Subcutaneous abdominal adipose tissue (tissue), 5 donors: ENCODE data around the gene MRPS6.

Experiments
- H3K27ac ChIP-seq: one replicate; pipeline ENCODE4 v1.7.0; 2013; ENCODE audit warnings: low read depth, mild to moderate bottlenecking, inconsistent platforms, low read length, moderate library complexity
- H3K27me3 ChIP-seq, 5 donors: one replicate each; pipeline ENCODE4 v1.7.0; 2013; ENCODE audit warnings: low read length in 5 of 5, inconsistent platforms in 1 of 5; ENCODE audit not compliant: control insufficient read depth in 5 of 5, insufficient read depth in 4 of 5
- H3K36me3 ChIP-seq, 5 donors: one replicate each; pipeline ENCODE4 v1.7.0; 2013; ENCODE audit warnings: low read length in 5 of 5; ENCODE audit not compliant: control insufficient read depth in 5 of 5, insufficient read depth in 5 of 5
- H3K4me1 ChIP-seq, 5 donors: one replicate each; pipeline ENCODE4 v1.7.0; 2013; ENCODE audit warnings: low read length in 5 of 5, mild to moderate bottlenecking in 3 of 5, moderate library complexity in 1 of 5; ENCODE audit not compliant: control insufficient read depth in 5 of 5, insufficient read depth in 5 of 5
- H3K4me3 ChIP-seq, 5 donors: one replicate each; pipeline ENCODE4 v1.7.0; 2013; ENCODE audit warnings: low read length in 5 of 5, low read depth in 1 of 5
- H3K9ac ChIP-seq, 5 donors: one replicate each; pipeline ENCODE4 v1.7.0; 2013; ENCODE audit warnings: low read length in 5 of 5, mild to moderate bottlenecking in 4 of 5, moderate library complexity in 3 of 5
- H3K9me3 ChIP-seq, 5 donors: one replicate each; pipeline ENCODE4 v1.7.0; 2013; ENCODE audit warnings: low read length in 5 of 5; ENCODE audit not compliant: control insufficient read depth in 5 of 5
- donor health status: healthy.
- donor health status: healthy.
- donor health status: healthy.
- donor health status: healthy.
- donor health status: healthy.

Gene MRPS6

DNA sequence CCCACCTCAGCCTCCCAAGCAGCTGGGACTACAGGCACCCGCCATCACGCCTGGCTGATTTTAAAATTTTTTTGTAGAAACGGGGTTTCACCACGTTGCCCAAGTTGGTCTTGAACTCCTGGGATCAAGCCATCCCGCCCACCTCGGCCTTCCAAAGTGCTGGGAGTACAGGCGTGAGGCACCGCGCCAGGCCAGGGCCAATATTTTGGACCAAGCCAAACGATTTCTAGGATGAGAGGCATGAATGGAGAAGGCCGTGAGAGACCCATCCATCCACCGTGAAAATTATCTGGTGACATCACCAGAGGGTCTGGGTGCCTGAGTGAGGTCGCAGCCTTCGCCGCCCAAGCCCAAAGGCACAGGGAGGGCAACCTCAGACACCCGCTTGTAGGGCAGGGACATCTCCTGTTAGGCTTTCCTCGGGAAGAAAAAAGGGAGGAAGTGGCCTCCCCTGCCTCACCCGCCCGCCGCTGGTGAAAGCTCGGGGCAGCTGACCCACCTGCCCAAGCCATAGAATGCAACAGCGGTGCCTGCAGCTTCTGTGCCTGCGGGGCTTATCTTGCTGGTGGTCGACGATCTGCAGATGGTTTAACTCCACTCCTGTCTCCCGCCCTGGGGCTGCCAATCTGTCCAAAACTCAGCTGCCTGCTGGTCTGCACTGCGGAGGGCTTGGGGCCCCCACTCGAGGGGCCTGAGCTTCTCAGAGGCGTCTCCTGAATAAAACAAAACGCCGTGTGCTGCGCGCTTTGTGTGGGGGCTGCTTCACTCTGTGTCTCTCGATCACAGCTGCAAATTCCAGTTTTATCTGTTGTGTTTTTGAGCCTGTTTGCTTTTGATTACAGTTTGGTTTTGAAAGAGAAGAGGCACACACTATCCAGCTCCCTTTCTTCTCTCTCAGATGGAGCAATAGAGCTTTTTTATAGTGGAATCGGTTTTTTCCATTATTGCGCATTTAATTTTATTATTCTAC is 85.8 kb downstream of the MRPS6 start:
- H3K4me3 ChIP-seq = no peak overlapping the region
- no peak overlapping the region for H3K27ac ChIP-seq
- H3K9me3 ChIP-seq = peaks cover 3 to 15% (median 6%) of the 10 kb centered on the region in 5 donors
- peaks cover 0 to 5% (median 0%) of the 10 kb centered on the region in 5 donors for H3K4me1 ChIP-seq
- H3K36me3 ChIP-seq = no peaks in the 10 kb centered on the region
- no peaks in the 10 kb centered on the region for H3K27me3 ChIP-seq
- H3K9ac ChIP-seq = no peak overlapping the region

- Histone ChIP-seq H3K36me3 (peaks cover 0 to 14% (median 0%) of the 10 kb centered on the region in 5 donors), H3K27me3 (no peaks in the 10 kb centered on the region), H3K4me3 (peak overlapping the region; percentile 22 to 57 (median 31)), H3K4me1 (no peaks in the 10 kb centered on the region), H3K9ac (no peak overlapping the region), H3K27ac (no peak overlapping the region), H3K9me3 (peaks cover 19 to 66% (median 58%) of the 10 kb centered on the region in 5 donors)
Measured at GRCh38 chr21:34166468-34166867, 93.1 kb downstream of the MRPS6 start.

DNA sequence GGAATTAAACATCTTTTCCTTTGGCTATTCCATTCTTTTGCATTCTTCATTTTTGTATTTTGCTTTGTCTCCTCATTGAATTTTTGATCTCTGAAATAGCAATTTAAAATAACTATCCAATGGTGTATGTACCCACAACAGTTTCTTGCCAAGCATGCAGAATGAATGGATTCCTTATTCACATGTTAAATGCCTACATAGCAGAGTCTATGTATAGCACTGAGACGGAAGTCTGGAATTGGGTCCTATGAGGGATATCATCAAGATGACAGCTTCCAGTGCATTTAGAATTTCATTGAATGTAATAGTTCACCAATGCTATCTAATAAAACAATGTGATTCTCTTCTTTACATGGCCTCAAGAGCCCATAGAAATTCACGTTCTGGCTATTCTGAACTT is 97.5 kb downstream of the MRPS6 start:
- Histone ChIP-seq H3K4me3 (no peak overlapping the region), H3K4me1 (no peaks in the 10 kb centered on the region), H3K27me3 (no peaks in the 10 kb centered on the region), H3K27ac (no peak overlapping the region), H3K9ac (no peak overlapping the region), H3K36me3 (peaks cover 0 to 12% (median 0%) of the 10 kb centered on the region in 5 donors), H3K9me3 (peaks cover 14 to 46% (median 36%) of the 10 kb centered on the region in 5 donors)

DNA sequence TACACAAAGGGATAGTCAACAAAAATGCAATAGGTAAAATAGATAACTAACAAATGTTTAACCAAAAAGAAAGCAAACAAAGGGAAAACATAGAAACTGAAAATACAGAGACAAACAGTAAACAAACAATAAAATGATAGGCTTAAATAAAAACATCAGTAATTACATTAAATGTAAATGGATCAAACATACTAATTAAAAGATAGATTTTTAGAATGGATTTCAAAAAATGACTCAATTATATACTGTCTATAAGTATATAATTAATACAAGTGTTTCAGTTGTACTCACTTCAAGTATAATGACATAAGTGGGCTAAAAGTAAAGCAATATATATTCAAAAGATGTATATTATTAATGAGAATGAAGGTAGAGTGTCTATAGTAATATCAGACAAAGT is 101.1 kb downstream of the MRPS6 start:
- H3K27me3 ChIP-seq = no peaks in the 10 kb centered on the region
- H3K9me3 ChIP-seq = peaks cover 0 to 12% (median 5%) of the 10 kb centered on the region in 5 donors
- H3K36me3 ChIP-seq = peaks cover 0 to 3% (median 0%) of the 10 kb centered on the region in 5 donors
- H3K27ac ChIP-seq = no peak overlapping the region
- no peak overlapping the region for H3K9ac ChIP-seq
- H3K4me1 ChIP-seq = no peaks in the 10 kb centered on the region
- H3K4me3 ChIP-seq = no peak overlapping the region

DNA sequence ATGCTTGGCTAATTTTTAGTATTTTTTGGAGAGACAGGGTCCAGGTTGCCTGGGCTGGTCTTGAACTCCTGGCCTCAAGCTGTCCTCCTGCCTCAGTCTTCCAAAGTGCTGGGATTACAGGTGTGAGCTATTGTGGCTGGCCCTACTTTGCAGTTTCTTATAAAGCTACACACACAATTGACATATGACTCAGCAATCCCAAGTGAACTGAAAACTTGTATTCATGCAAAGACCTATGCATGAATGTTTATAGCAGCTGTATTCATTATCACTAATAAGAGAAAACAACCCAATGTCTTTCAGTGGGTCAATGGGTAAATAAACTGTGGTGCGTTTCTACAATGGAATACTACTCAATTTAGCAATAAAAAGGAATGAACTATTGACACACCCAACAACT is 103.1 kb downstream of the MRPS6 start:
- no peak overlapping the region for H3K4me3 ChIP-seq
- H3K27ac ChIP-seq = no peak overlapping the region
- peaks cover 0 to 7% (median 0%) of the 10 kb centered on the region in 5 donors for H3K9me3 ChIP-seq
- H3K4me1 ChIP-seq = peaks cover 0 to 18% (median 4%) of the 10 kb centered on the region in 5 donors
- H3K36me3 ChIP-seq = no peaks in the 10 kb centered on the region
- no peaks in the 10 kb centered on the region for H3K27me3 ChIP-seq
- no peak overlapping the region for H3K9ac ChIP-seq

- Histone ChIP-seq H3K9me3 (no peaks in the 10 kb centered on the region), H3K4me3 (no peak overlapping the region), H3K27ac (no peak overlapping the region), H3K9ac (no peak overlapping the region), H3K36me3 (no peaks in the 10 kb centered on the region), H3K4me1 (peaks cover 0 to 22% (median 4%) of the 10 kb centered on the region in 5 donors), H3K27me3 (no peaks in the 10 kb centered on the region)
Measured at GRCh38 chr21:34177919-34178567, 104.7 kb downstream of the MRPS6 start.

DNA sequence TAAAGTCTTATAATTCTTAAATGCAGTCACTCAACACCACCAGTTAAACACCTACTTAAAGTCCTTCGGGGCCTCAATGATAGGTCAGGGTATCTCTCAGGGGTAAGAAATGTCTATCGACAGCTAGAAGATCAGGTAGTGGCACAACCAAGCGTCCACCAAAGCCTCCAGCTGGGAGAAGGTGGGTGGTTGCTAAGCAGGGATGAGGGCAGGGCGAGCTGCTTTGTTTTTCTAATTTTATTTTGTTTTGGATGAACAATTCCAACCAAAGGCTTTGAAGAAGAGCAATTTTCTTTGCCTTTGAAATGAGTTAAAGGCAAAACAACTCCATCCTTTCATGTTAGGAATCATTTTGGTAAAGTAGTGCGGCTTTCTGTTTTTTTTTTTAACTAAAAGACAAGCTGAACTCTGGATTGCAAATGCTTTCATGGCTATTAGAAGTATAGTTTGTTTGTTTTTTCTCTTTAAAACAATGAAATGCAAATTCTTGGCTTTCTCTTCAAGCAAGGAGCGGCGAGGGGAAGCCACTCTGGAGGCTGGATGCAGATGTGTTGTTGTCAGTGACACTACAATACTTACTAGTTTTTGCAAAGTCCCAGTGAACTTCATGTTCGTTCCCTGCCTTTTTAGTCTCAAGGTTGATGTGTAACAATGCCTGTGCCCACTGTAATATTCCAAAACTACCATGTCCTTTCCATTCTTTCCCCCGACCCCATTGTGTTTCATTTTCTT is 106.0 kb downstream of the MRPS6 start:
- Histone ChIP-seq H3K9ac (no peak overlapping the region), H3K4me3 (no peak overlapping the region), H3K36me3 (no peaks in the 10 kb centered on the region), H3K27ac (no peak overlapping the region), H3K4me1 (peaks cover 0 to 30% (median 9%) of the 10 kb centered on the region in 5 donors), H3K9me3 (no peaks in the 10 kb centered on the region), H3K27me3 (no peaks in the 10 kb centered on the region)

- peak overlapping the region; percentile 24 for H3K27ac ChIP-seq
- no peaks in the 10 kb centered on the region for H3K27me3 ChIP-seq
- H3K4me1 ChIP-seq = peaks cover 0 to 30% (median 9%) of the 10 kb centered on the region in 5 donors
- no peaks in the 10 kb centered on the region for H3K36me3 ChIP-seq
- H3K9me3 ChIP-seq = no peaks in the 10 kb centered on the region
- H3K4me3 ChIP-seq = peak overlapping the region in 4 of 5 donors; percentile 3 to 58 (median 42)
- no peak overlapping the region for H3K9ac ChIP-seq
Measured at GRCh38 chr21:34180407-34180806, 107.0 kb downstream of the MRPS6 start.

- H3K4me3 ChIP-seq = peak overlapping the region in 4 of 5 donors; percentile 45 to 58 (median 52)
- H3K36me3 ChIP-seq = no peaks in the 10 kb centered on the region
- H3K4me1 ChIP-seq = peaks cover 0 to 31% (median 9%) of the 10 kb centered on the region in 5 donors
- peak overlapping the region in 1 of 5 donors; percentile 24 for H3K9ac ChIP-seq
- no peaks in the 10 kb centered on the region for H3K9me3 ChIP-seq
- H3K27ac ChIP-seq = peak overlapping the region; percentile 24
- H3K27me3 ChIP-seq = no peaks in the 10 kb centered on the region
Measured at GRCh38 chr21:34180826-34181359, 107.5 kb downstream of the MRPS6 start.
